ENCODE measurements around the gene SAPCD2. TPM values are rescaled to one million over a fixed set of nuclear protein-coding genes. Genes with fewer than 3 reads are reported as not detected.
A peak's percentile ranks its signal among the peaks of the same experiment; 100 is the strongest.

SAPCD2 gene
- total and polyA plus RNA-seq, 9 of the 15 experiments (the other 6 are each of a cell fraction or from before 2014, with no cell fraction given): 3.4 to 91.8 (median 18.8) TPM

DNA sequence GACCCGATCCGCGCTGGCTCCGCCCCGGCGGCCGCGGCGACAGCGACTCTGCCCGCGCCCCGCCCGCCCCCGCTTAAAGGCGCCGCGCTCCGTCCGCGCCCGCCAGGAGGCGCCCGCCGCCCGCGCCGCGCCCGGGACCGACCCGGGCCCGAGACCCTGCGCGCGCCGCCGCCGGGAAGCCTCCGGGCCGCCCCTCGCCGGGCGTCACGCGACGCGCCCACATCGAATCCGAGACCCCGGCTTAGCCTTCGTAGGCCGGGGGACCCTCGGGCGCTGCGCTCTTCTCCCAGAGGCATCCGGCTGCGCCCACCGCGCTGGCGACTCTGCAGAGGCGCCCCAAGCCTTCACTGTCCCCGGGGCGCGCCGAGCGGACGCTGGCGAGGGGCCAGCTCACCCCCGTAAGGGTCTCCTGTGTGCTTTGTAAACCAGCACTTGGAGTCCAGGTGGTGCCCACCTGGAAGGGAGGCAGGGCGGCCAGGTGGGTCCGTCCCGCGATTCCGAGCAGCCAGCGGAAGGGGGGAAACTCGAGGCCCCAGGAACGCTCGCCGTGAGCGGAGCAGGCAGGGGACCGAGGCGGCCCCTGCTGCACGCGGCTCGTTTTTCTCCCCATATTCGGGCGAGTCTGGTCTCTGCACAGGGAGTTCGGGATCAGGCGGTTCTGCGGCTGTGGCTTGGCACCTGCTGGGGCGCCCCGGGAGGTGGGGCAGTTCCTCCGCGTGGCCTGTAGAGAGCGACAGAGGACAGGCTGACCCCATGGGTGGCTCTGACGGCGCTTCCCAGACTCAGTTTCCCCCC lies 41.9 kb downstream of the SAPCD2 start (continued):
- TF ChIP-seq, protein P1, sequence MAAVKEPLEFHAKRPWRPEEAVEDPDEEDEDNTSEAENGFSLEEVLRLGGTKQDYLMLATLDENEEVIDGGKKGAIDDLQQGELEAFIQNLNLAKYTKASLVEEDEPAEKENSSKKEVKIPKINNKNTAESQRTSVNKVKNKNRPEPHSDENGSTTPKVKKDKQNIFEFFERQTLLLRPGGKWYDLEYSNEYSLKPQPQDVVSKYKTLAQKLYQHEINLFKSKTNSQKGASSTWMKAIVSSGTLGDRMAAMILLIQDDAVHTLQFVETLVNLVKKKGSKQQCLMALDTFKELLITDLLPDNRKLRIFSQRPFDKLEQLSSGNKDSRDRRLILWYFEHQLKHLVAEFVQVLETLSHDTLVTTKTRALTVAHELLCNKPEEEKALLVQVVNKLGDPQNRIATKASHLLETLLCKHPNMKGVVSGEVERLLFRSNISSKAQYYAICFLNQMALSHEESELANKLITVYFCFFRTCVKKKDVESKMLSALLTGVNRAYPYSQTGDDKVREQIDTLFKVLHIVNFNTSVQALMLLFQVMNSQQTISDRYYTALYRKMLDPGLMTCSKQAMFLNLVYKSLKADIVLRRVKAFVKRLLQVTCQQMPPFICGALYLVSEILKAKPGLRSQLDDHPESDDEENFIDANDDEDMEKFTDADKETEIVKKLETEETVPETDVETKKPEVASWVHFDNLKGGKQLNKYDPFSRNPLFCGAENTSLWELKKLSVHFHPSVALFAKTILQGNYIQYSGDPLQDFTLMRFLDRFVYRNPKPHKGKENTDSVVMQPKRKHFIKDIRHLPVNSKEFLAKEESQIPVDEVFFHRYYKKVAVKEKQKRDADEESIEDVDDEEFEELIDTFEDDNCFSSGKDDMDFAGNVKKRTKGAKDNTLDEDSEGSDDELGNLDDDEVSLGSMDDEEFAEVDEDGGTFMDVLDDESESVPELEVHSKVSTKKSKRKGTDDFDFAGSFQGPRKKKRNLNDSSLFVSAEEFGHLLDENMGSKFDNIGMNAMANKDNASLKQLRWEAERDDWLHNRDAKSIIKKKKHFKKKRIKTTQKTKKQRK (IDR thresholded peaks at IDR 0.05; ENCODE audit: borderline replicate concordance, low read depth, low read length): no peak
- TF ChIP-seq, protein P2, sequence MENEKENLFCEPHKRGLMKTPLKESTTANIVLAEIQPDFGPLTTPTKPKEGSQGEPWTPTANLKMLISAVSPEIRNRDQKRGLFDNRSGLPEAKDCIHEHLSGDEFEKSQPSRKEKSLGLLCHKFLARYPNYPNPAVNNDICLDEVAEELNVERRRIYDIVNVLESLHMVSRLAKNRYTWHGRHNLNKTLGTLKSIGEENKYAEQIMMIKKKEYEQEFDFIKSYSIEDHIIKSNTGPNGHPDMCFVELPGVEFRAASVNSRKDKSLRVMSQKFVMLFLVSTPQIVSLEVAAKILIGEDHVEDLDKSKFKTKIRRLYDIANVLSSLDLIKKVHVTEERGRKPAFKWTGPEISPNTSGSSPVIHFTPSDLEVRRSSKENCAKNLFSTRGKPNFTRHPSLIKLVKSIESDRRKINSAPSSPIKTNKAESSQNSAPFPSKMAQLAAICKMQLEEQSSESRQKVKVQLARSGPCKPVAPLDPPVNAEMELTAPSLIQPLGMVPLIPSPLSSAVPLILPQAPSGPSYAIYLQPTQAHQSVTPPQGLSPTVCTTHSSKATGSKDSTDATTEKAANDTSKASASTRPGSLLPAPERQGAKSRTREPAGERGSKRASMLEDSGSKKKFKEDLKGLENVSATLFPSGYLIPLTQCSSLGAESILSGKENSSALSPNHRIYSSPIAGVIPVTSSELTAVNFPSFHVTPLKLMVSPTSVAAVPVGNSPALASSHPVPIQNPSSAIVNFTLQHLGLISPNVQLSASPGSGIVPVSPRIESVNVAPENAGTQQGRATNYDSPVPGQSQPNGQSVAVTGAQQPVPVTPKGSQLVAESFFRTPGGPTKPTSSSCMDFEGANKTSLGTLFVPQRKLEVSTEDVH (IDR thresholded peaks at IDR 0.05; ENCODE audit: low read depth, partially characterized antibody): no peak
- TF ChIP-seq RBM25 (IDR thresholded peaks at IDR 0.05; ENCODE audit: low read depth, low read length, severe bottlenecking): no peak
- no peak for TF ChIP-seq ZNF707 (CRISPR knock-in tag; conservative IDR thresholded peaks at IDR 0.05)
- TF ChIP-seq, protein P3, sequence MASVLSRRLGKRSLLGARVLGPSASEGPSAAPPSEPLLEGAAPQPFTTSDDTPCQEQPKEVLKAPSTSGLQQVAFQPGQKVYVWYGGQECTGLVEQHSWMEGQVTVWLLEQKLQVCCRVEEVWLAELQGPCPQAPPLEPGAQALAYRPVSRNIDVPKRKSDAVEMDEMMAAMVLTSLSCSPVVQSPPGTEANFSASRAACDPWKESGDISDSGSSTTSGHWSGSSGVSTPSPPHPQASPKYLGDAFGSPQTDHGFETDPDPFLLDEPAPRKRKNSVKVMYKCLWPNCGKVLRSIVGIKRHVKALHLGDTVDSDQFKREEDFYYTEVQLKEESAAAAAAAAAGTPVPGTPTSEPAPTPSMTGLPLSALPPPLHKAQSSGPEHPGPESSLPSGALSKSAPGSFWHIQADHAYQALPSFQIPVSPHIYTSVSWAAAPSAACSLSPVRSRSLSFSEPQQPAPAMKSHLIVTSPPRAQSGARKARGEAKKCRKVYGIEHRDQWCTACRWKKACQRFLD (CRISPR knock-in tag; IDR thresholded peaks at IDR 0.05): no peak; the same call in 1 of the 2 replicates
- TF ChIP-seq HMG20B (CRISPR knock-in tag; IDR thresholded peaks at IDR 0.05): no peak
- no peak for TF ChIP-seq MAFG (tag; conservative IDR thresholded peaks at IDR 0.05)
- no peak for TF ChIP-seq TCFL5 (CRISPR knock-in tag; conservative IDR thresholded peaks at IDR 0.05)
- no peak for TF ChIP-seq KLF13 (tag; IDR thresholded peaks at IDR 0.05; ENCODE audit: borderline replicate concordance, low read depth)
- TF ChIP-seq CREM (IDR thresholded peaks at IDR 0.05; ENCODE audit: low read depth): no peak
- no peak for TF ChIP-seq TRIM24 (IDR thresholded peaks at IDR 0.05)
- TF ChIP-seq KLF6 (CRISPR knock-in tag; IDR thresholded peaks at IDR 0.05; ENCODE audit: borderline replicate concordance): no peak
- TF ChIP-seq SETDB1 (IDR thresholded peaks at IDR 0.05; ENCODE audit: low read length): no peak
- TF ChIP-seq NR2C2 (CRISPR knock-in tag; IDR thresholded peaks at IDR 0.05): no peak
- TF ChIP-seq NR2C2 (tag; IDR thresholded peaks at IDR 0.05): 0 out of 2 replicates have a peak, but pooled peaks have one; percentile 2
- no peak for TF ChIP-seq FOSL1 (tag; conservative IDR thresholded peaks at IDR 0.05)
- 0 out of 2 replicates have a peak, but pooled peaks have one; percentile 14 for TF ChIP-seq CBFA2T3 (IDR thresholded peaks at IDR 0.05)
- no peak; a peak in 1 of 4 replicates for TF ChIP-seq NONO (IDR thresholded peaks at IDR 0.05; ENCODE audit: low read depth in 2 of 2, low read length in 1 of 2)
- TF ChIP-seq SIX5 (IDR thresholded peaks at IDR 0.05; ENCODE audit: borderline replicate concordance in 1 of 2, insufficient read depth in 1 of 2, low read depth in 1 of 2, low read length in 2 of 2): no peak
- no peak for TF ChIP-seq HNRNPK (IDR thresholded peaks at IDR 0.05; ENCODE audit: low read depth, low read length, poor library complexity, severe bottlenecking)

All from K562 (cell line).